Immature natural killer cell (primary cell): ENCODE data around the gene STK17A. TPM values are rescaled to one million over a fixed set of nuclear protein-coding genes. Genes with fewer than 3 reads are reported as not detected.
"Not testable (repeated sequence)": the region's sequence is repeated elsewhere in the genome, so short reads cannot be mapped to it uniquely, and the experiment has no call there.

Experiments used
- DNase-seq, 3 donors: peaks; one replicate each; pipeline ENCODE4 v3.0.0; 2022; ENCODE audit warnings: mixed read lengths in 1 of 3
- H3K27ac Mint-ChIP-seq, 6 donors: one replicate each; pipeline ENCODE4 v1.8.0; 2020; ENCODE audit warnings: mixed read lengths in 6 of 6, mild to moderate bottlenecking in 5 of 6, inconsistent platforms in 4 of 6, moderate library complexity in 3 of 6
- H3K27me3 Mint-ChIP-seq, 3 donors: one replicate each; pipeline ENCODE4 v1.8.0; 2020 to 2021; ENCODE audit warnings: low read depth in 3 of 3, mild to moderate bottlenecking in 3 of 3, mixed read lengths in 3 of 3, moderate library complexity in 3 of 3, inconsistent platforms in 1 of 3
- H3K36me3 Mint-ChIP-seq, 3 donors: one replicate each; pipeline ENCODE4 v1.8.0; 2020; ENCODE audit warnings: mixed read lengths in 3 of 3, inconsistent platforms in 2 of 3, mild to moderate bottlenecking in 2 of 3
- H3K4me1 Mint-ChIP-seq, 2 donors: one replicate each; pipeline ENCODE4 v1.8.0; 2020; ENCODE audit warnings: inconsistent platforms in 2 of 2, mild to moderate bottlenecking in 2 of 2, mixed read lengths in 2 of 2, moderate library complexity in 1 of 2
- H3K4me3 Mint-ChIP-seq, 5 donors: one replicate each; pipeline ENCODE4 v1.8.0; 2020; ENCODE audit warnings: mild to moderate bottlenecking in 5 of 5, mixed read lengths in 5 of 5, inconsistent platforms in 3 of 5, moderate library complexity in 3 of 5
- H3K9me3 Mint-ChIP-seq, 6 donors: one replicate each; pipeline ENCODE4 v1.8.0; 2020; ENCODE audit warnings: mild to moderate bottlenecking in 6 of 6, mixed read lengths in 6 of 6, inconsistent platforms in 4 of 6, moderate library complexity in 3 of 6
- polyA plus RNA-seq, 3 donors: library from polyadenylated mRNA; unstranded; fragments of 300-500 nt; fragmentation: Illumina TruSeq; gene quantifications; one replicate each; pipeline ENCODE4 v1.2.3, GENCODE V29; 2021

STK17A gene
- polyA plus RNA-seq, 3 donors from 2014 or later: 255 to 300 (median 271) TPM

DNA sequence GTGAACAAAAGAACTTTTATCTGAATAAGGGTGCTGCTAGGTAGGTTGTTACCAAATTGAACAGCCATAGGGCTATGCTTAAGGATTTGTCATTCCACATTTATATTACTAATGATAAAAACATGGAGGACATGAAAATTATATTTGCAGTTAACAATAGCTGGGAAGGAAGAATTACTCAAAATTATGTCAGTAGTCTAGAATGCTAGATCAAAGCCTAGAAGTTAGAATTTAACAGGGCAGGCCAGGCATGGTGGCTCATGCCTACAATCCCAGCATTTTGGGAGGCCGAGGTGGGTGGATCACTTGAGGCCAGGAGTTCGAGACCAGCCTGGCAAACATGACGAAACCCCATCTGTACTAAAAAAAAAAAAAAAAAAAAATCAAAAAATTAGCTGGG lies 9.4 kb downstream of the STK17A start:
- H3K4me3 Mint-ChIP-seq: peak overlapping the region; percentile 50 to 86 (median 74)
- no peak for DNase-seq
- peaks cover 1 to 2% (median 2%) of the 10 kb centered on the region in 3 donors for H3K27me3 Mint-ChIP-seq
- H3K4me1 Mint-ChIP-seq: peaks cover 86 to 100% of the 10 kb centered on the region in 2 donors
- H3K36me3 Mint-ChIP-seq: peaks cover 3 to 9% (median 3%) of the 10 kb centered on the region in 3 donors
- H3K9me3 Mint-ChIP-seq: no peaks in the 10 kb centered on the region
- H3K27ac Mint-ChIP-seq: peak overlapping the region; percentile 88 to 98 (median 92)

DNA sequence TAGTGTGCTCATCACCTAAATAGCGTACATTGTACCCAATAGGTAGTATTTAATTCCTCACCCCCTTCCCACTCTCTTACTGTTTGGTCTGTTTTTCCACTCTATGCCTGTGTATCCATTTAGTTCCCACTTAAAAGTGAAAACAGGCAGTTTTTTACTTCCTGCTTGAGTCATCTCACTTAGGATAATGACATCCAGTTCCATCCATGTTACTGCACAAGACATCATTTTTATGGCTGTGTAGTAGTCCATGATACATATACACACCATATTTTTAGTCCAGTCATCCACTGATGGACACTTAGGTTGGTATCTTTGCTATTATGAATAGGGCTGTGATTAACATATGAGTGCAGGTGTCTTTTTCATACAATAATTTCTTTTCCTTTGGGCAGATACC lies 10.1 kb downstream of the STK17A start:
- Mint-ChIP-seq H3K27me3 (peaks cover 0 to 2% (median 2%) of the 10 kb centered on the region in 3 donors), H3K27ac (peak overlapping the region; percentile 88 to 98 (median 94)), H3K9me3 (no peaks in the 10 kb centered on the region), H3K36me3 (peaks cover 3 to 9% (median 3%) of the 10 kb centered on the region in 3 donors), H3K4me1 (peaks cover 85 to 95% of the 10 kb centered on the region in 2 donors), H3K4me3 (peak overlapping the region; percentile 50 to 88 (median 77))
- no peak for DNase-seq

GRCh38 chr7:43594020-43594419 lies 11.1 kb downstream of the STK17A start:
- H3K9me3 Mint-ChIP-seq: no peaks in the 10 kb centered on the region
- peaks cover 0 to 2% (median 0%) of the 10 kb centered on the region in 3 donors for H3K27me3 Mint-ChIP-seq
- peak overlapping the region; percentile 88 to 98 (median 94) for H3K27ac Mint-ChIP-seq
- H3K4me1 Mint-ChIP-seq: peaks cover 84 to 95% of the 10 kb centered on the region in 2 donors
- DNase-seq: no peak
- peaks cover 3 to 13% (median 7%) of the 10 kb centered on the region in 3 donors for H3K36me3 Mint-ChIP-seq
- peak overlapping the region; percentile 50 to 88 (median 77) for H3K4me3 Mint-ChIP-seq

DNA sequence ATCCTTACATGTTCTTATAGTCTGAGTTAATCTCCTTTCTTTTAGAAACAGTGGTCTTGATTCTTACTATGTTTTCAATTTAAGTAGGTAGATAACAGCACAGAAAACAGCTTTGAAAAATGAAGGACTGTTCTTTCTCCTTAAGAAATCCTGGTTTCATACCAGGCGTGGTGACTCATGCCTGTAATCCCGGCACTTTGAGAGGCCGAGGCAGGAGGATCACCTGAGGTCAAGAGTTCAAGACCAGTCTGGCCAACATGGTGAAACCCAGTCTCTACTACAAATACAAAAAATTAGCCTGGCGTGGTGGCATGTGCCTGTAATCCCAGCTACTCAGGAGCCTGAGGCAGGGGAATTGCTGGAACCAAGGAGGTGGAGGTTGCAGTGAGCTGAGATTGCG lies 13.5 kb downstream of the STK17A start:
- Mint-ChIP-seq H3K4me1 (peaks cover 77 to 84% of the 10 kb centered on the region in 2 donors), H3K36me3 (peaks cover 3 to 24% (median 7%) of the 10 kb centered on the region in 3 donors), H3K27ac (peak overlapping the region in 5 of 6 donors; percentile 31 to 98 (median 82)), H3K4me3 (peak overlapping the region in 2 of 5 donors; percentile 29 to 31)
- H3K9me3 Mint-ChIP-seq, DNase-seq, H3K27me3 Mint-ChIP-seq: not testable (repeated sequence)

GRCh38 chr7:43600056-43600455 lies 17.1 kb downstream of the STK17A start:
- peak overlapping the region in 1 of 5 donors; percentile 29 for H3K4me3 Mint-ChIP-seq
- H3K27me3 Mint-ChIP-seq: peaks cover 0 to 3% (median 2%) of the 10 kb centered on the region in 3 donors
- no peak for DNase-seq
- no peaks in the 10 kb centered on the region for H3K9me3 Mint-ChIP-seq
- H3K4me1 Mint-ChIP-seq: peaks cover 47 to 51% of the 10 kb centered on the region in 2 donors
- H3K27ac Mint-ChIP-seq: peak overlapping the region; percentile 6 to 88 (median 65)
- peaks cover 3 to 31% (median 7%) of the 10 kb centered on the region in 3 donors for H3K36me3 Mint-ChIP-seq

GRCh38 chr7:43602256-43602655 lies 19.3 kb downstream of the STK17A start:
- peaks cover 0 to 22% (median 4%) of the 10 kb centered on the region in 3 donors for H3K36me3 Mint-ChIP-seq
- DNase-seq: no peak
- H3K27ac Mint-ChIP-seq: no peak overlapping the region
- H3K4me3 Mint-ChIP-seq: no peak overlapping the region
- H3K4me1 Mint-ChIP-seq: peaks cover 25 to 53% of the 10 kb centered on the region in 2 donors
- no peaks in the 10 kb centered on the region for H3K9me3 Mint-ChIP-seq
- peaks cover 0 to 3% (median 2%) of the 10 kb centered on the region in 3 donors for H3K27me3 Mint-ChIP-seq

- DNase-seq: no peak
- Mint-ChIP-seq H3K36me3 (peaks cover 5 to 29% (median 10%) of the 10 kb centered on the region in 3 donors), H3K4me3 (peak overlapping the region; percentile 7 to 56 (median 36)), H3K4me1 (peaks cover 28 to 54% of the 10 kb centered on the region in 2 donors), H3K27ac (peak overlapping the region; percentile 63 to 86 (median 79)), H3K9me3 (no peaks in the 10 kb centered on the region), H3K27me3 (peaks cover 0 to 3% (median 3%) of the 10 kb centered on the region in 3 donors)
These were observed 21.3 kb downstream of the STK17A start for GRCh38 chr7:43604251-43604650.

GRCh38 chr7:43609097-43609496 lies 26.2 kb downstream of the STK17A start:
- Mint-ChIP-seq H3K9me3 (no peaks in the 10 kb centered on the region), H3K36me3 (peaks cover 5 to 25% (median 10%) of the 10 kb centered on the region in 3 donors), H3K4me1 (peaks cover 54 to 75% of the 10 kb centered on the region in 2 donors), H3K27me3 (peaks cover 0 to 4% (median 2%) of the 10 kb centered on the region in 3 donors), H3K27ac (peak overlapping the region; percentile 46 to 82 (median 80)), H3K4me3 (no peak overlapping the region)
- DNase-seq: no peak

DNA sequence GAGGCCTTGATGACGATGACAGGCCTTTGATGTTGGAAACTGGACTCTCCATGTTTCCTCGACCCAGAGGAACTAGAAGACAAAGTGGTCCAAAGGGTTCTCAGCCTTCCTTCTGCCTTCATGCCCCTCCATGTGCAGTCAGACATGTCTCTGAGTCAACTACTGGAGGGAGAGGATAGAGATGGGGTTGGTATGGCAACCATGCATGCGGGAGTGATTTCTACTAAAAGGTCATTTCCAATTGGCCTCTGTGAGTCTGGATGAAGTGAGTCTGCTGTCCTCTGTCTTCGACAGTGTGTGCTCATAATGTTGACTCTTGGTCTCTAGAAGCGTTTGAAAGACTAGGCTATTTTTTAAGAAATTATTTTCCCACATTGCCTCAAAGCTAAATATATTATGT lies 29.2 kb downstream of the STK17A start:
- no peak for DNase-seq
- H3K9me3 Mint-ChIP-seq: no peaks in the 10 kb centered on the region
- peaks cover 5 to 27% (median 14%) of the 10 kb centered on the region in 3 donors for H3K36me3 Mint-ChIP-seq
- peak overlapping the region; percentile 3 to 84 (median 76) for H3K27ac Mint-ChIP-seq
- H3K4me3 Mint-ChIP-seq: peak overlapping the region in 1 of 5 donors; percentile 67
- peaks cover 0 to 6% (median 2%) of the 10 kb centered on the region in 3 donors for H3K27me3 Mint-ChIP-seq
- H3K4me1 Mint-ChIP-seq: peaks cover 48 to 62% of the 10 kb centered on the region in 2 donors

- Mint-ChIP-seq H3K4me3 (peak overlapping the region; percentile 9 to 67 (median 32)), H3K27me3 (peaks cover 0 to 6% (median 2%) of the 10 kb centered on the region in 3 donors), H3K4me1 (peaks cover 44 to 58% of the 10 kb centered on the region in 2 donors), H3K36me3 (peaks cover 5 to 27% (median 14%) of the 10 kb centered on the region in 3 donors), H3K27ac (peak overlapping the region; percentile 41 to 89 (median 86)), H3K9me3 (no peaks in the 10 kb centered on the region)
- DNase-seq: no peak
These were observed 30.0 kb downstream of the STK17A start for GRCh38 chr7:43612599-43613589.

DNA sequence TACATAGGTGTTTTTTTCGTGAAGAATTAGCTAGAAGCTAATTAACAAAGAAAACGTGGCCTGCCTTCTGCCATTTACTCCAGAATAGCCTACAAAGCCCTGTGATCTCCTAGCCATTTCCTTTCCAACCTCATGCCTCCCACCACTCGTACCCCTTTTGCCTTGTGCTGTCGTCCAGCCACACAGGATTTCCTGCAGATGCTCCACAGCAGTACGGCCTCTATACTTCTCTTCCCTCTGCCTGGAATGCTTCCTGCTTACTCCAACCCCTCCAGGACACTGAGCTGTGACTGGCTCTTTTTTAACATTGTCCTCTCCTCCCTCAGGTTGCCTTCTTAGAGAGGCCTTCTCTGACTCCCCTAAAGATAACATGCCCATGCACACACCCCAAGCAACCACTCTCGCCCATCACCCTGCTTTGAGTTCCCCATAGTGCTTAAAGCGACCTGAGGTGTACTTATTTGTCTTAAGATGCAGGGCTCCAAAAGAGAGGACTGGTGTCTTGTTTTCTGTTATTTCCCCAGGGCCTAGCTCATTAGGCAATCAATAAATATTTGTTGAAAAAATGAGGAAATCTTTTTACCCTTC lies 32.7 kb downstream of the STK17A start:
- Mint-ChIP-seq H3K4me3 (peak overlapping the region in 4 of 5 donors; percentile 3 to 56 (median 40)), H3K27ac (peak overlapping the region in 5 of 6 donors; percentile 74 to 91 (median 84)), H3K4me1 (peaks cover 25 to 38% of the 10 kb centered on the region in 2 donors), H3K27me3 (peaks cover 0 to 5% (median 2%) of the 10 kb centered on the region in 3 donors), H3K9me3 (no peaks in the 10 kb centered on the region), H3K36me3 (peaks cover 1 to 10% (median 5%) of the 10 kb centered on the region in 3 donors)
- DNase-seq: no peak

DNA sequence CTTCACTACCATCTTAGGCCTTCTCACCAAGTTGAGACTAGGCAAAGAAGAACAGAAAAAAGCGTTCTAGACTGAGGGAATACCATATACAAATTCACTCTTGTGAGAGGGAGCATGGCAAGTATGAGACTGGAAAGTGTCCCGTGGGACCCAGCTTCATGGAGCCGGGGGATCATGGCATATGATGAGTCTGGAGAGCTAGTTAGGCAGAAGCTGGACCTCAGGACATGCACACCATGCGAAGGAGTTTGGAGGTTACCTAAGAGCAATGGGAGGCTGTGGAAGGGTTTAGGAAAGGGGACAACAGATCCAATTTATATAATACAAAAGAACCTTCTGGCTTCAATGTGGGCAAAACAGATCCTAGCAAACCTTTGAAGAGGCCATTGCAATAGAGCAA lies 34.1 kb downstream of the STK17A start:
- H3K36me3 Mint-ChIP-seq: peaks cover 4 to 19% (median 10%) of the 10 kb centered on the region in 3 donors
- no peak overlapping the region for H3K4me3 Mint-ChIP-seq
- peaks cover 29 to 31% of the 10 kb centered on the region in 2 donors for H3K4me1 Mint-ChIP-seq
- H3K9me3 Mint-ChIP-seq: no peaks in the 10 kb centered on the region
- DNase-seq: no peak
- H3K27ac Mint-ChIP-seq: no peak overlapping the region
- H3K27me3 Mint-ChIP-seq: peaks cover 0 to 5% (median 0%) of the 10 kb centered on the region in 3 donors

DNA sequence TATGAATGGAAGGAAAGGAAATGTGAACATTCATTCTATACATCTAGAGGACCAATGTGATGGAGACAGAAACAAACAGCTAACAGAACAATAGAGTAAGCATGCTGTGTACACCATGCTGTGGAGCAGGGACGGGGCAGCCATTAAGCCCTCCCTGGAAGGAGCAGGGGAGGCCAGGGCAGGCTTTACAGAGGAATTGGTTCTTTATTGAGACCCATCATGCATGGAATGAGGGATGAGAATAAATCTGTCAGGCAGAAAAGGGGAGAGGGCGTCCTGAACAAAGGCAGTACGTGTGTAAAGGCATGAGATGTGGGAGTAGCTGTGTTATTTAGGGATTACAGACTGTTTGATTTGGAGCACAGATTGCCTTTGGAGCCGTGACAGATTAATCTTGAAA lies 35.2 kb downstream of the STK17A start:
- Mint-ChIP-seq H3K27ac (no peak overlapping the region), H3K4me3 (no peak overlapping the region), H3K4me1 (peaks cover 18 to 31% of the 10 kb centered on the region in 2 donors), H3K9me3 (no peaks in the 10 kb centered on the region), H3K36me3 (peaks cover 7 to 25% (median 16%) of the 10 kb centered on the region in 3 donors), H3K27me3 (peaks cover 0 to 7% (median 3%) of the 10 kb centered on the region in 3 donors)
- DNase-seq: no peak
